Body of pancreas (tissue), 4 donors: Measurements from ENCODE around the gene CCSER1. TPM values are rescaled to one million over a fixed set of nuclear protein-coding genes. Genes with fewer than 3 reads are reported as not detected.

Experiments used
- ATAC-seq: fragments of 150-250 bp; one replicate; pipeline ENCODE4 v1.9.1; 2016
- DNase-seq, 4 donors: peaks; one replicate each; pipeline ENCODE4 v3.0.0-alpha.2; 2019
- H3K27ac ChIP-seq, 4 donors: fragments of 200-600 bp; sonication (generic); 1 replicate in 3 of 4; 2 replicates in 1 of 4; pipeline versions ENCODE4 v1.5.1 to v1.6.1; 2016 to 2019; ENCODE audit warnings: mild to moderate bottlenecking in 1 of 4, mixed read lengths in 1 of 4, moderate library complexity in 1 of 4
- H3K27me3 ChIP-seq, 2 donors: fragments of 200-600 bp; sonication (generic); one replicate each; pipeline ENCODE4 v1.6.0; 2016; ENCODE audit warnings: mild to moderate bottlenecking in 1 of 2
- H3K36me3 ChIP-seq, 2 donors: fragments of 200-600 bp; sonication (generic); replicated peaks in 1 of 2; 2 replicates each; pipeline ENCODE4 v1.5.1; 2016; ENCODE audit warnings: low read depth in 2 of 2; ENCODE audit not compliant: insufficient read depth in 1 of 2
- H3K4me1 ChIP-seq: fragments of 200-600 bp; sonication (generic); one replicate; pipeline ENCODE4 v1.6.0; 2016
- H3K4me3 ChIP-seq, 2 donors: fragments of 200-600 bp; sonication (generic); 1 replicate in 1 of 2; 2 replicates in 1 of 2; pipeline ENCODE4 v1.5.1; 2016 to 2019
- H3K9me3 ChIP-seq, 3 donors: fragments of 200-600 bp; sonication (generic); 1 replicate in 2 of 3; 2 replicates in 1 of 3; pipeline ENCODE4 v1.5.1; 2016
- POLR2A ChIP-seq, 3 donors: fragments of 450-650 bp; IDR thresholded peaks; one replicate each; pipeline ENCODE4 v1.6.1; 2016; ENCODE audit warnings: antibody characterized with exemption in 3 of 3, mild to moderate bottlenecking in 2 of 3
- WGBS, 2 donors: methylation state at CpG; one replicate each; pipeline ENCODE4 v1.1.5; 2017; 5-methylcytosine and 5-hydroxymethylcytosine counted together
- intact Hi-C: fragments of 100-400 bp; cut with DNase I; formaldehyde crosslinking; loops from one replicate; pipeline ENCODE4 v1.15.1; 2023
- total RNA-seq, 2 donors: library from RNA; depleted of rRNA; stranded (reverse); fragments of >200 nt; gene quantifications; one replicate each; pipeline ENCODE4 v1.1.0, GENCODE V29; 2016
- TF ChIP-seq, protein P1 (sequence below), 7 experiments: fragments of 450-650 bp in 4 of 7; fragments of 200-600 bp in 3 of 7; sonication (generic) in 3 of 7; IDR thresholded peaks; one replicate each; pipeline ENCODE4 v1.5.1; 2016 to 2019; ENCODE audit warnings: antibody characterized with exemption in 7 of 7

The CCSER1 gene
- total RNA-seq, 2 donors from 2014 or later: 13.2 to 14.5 TPM

GRCh38 chr4:91596718-91597117 is 1469.5 kb downstream of the CCSER1 start:
- Histone ChIP-seq H3K36me3 (no peaks in the 10 kb centered on the region), H3K27me3 (no peaks in the 10 kb centered on the region), H3K9me3 (no peaks in the 10 kb centered on the region), H3K4me1 (no peaks in the 10 kb centered on the region), H3K4me3 (no peak overlapping the region), H3K27ac (no peak overlapping the region)
- no peak for DNase-seq
- ATAC-seq: no peak
- TF ChIP-seq, protein P1, sequence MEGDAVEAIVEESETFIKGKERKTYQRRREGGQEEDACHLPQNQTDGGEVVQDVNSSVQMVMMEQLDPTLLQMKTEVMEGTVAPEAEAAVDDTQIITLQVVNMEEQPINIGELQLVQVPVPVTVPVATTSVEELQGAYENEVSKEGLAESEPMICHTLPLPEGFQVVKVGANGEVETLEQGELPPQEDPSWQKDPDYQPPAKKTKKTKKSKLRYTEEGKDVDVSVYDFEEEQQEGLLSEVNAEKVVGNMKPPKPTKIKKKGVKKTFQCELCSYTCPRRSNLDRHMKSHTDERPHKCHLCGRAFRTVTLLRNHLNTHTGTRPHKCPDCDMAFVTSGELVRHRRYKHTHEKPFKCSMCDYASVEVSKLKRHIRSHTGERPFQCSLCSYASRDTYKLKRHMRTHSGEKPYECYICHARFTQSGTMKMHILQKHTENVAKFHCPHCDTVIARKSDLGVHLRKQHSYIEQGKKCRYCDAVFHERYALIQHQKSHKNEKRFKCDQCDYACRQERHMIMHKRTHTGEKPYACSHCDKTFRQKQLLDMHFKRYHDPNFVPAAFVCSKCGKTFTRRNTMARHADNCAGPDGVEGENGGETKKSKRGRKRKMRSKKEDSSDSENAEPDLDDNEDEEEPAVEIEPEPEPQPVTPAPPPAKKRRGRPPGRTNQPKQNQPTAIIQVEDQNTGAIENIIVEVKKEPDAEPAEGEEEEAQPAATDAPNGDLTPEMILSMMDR (IDR thresholded peaks at IDR 0.05): no peak
- TF ChIP-seq POLR2A (IDR thresholded peaks at IDR 0.05): no peak
- 52% methylated on average over 2 of the region's 2 CpGs for WGBS, 2 donors
- intact Hi-C loops: no loop called here

DNA sequence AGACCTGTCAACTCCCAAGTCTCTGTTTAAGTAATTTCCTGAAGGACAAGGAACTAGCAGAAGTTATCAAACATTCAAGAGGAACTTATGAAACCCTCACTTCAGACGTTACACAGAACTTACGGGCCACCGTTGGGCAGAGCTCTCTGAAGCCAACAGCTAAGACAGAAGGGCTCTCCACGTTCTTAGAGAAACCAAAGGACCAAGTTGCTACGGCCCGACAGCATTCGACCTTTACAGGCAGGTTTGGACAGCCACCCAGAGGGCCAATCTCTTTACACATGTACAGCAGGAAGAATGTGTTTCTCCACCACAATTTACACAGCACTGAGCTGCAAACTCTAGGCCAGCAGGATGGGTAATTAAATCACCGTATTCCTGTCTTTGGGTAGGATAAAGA is 1471.5 kb downstream of the CCSER1 start:
- Histone ChIP-seq H3K36me3 (no peaks in the 10 kb centered on the region), H3K4me1 (no peaks in the 10 kb centered on the region), H3K27ac (no peak overlapping the region), H3K27me3 (no peaks in the 10 kb centered on the region), H3K9me3 (no peaks in the 10 kb centered on the region), H3K4me3 (no peak overlapping the region)
- 76 to 77% methylated on average over 8 of the region's 8 CpGs for WGBS, 2 donors
- no peak for ATAC-seq
- no peak for DNase-seq
- intact Hi-C loops: no loop called here
- no peak for TF ChIP-seq POLR2A (IDR thresholded peaks at IDR 0.05)
- TF ChIP-seq, protein P1 (IDR thresholded peaks at IDR 0.05): no peak

DNA sequence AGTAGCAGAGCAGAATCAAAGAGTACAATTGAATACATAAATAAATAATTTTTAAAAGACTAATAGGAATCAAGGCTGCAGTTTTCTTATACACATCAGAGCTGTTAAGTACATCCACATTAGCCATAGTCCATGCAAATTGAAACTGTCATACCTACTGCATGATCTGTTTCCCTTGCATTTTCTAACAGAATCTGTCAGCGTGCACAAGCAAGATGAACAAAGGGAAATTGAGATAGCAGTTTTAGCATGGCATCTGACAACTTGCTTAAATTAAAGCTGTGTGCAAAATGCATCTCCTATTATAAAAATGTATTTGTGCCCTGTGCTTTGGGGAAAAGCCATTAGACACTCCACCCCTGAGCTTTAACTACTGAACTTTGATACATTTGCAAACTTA is 1473.1 kb downstream of the CCSER1 start:
- intact Hi-C loops: no loop called here
- H3K4me3 ChIP-seq: no peak overlapping the region

GRCh38 chr4:91601401-91601800 is 1474.2 kb downstream of the CCSER1 start:
- TF ChIP-seq POLR2A (IDR thresholded peaks at IDR 0.05): no peak
- TF ChIP-seq, protein P1 (IDR thresholded peaks at IDR 0.05): no peak

More for the DNA sequence above, 1473.1 kb downstream of the CCSER1 start:
- Histone ChIP-seq H3K27me3 (no peaks in the 10 kb centered on the region), H3K36me3 (no peaks in the 10 kb centered on the region), H3K4me1 (no peaks in the 10 kb centered on the region), H3K9me3 (no peaks in the 10 kb centered on the region), H3K27ac (no peak overlapping the region)
- DNase-seq: no peak
- no peak for TF ChIP-seq POLR2A (IDR thresholded peaks at IDR 0.05)
- TF ChIP-seq, protein P1 (IDR thresholded peaks at IDR 0.05): no peak
- ATAC-seq: no peak
- WGBS, 2 donors: 96 to 100% methylated on average over 1 of the region's 1 CpG

GRCh38 chr4:91611782-91612181 is 1484.6 kb downstream of the CCSER1 start:
- no peak overlapping the region for H3K27ac ChIP-seq
- TF ChIP-seq POLR2A (IDR thresholded peaks at IDR 0.05): no peak
- TF ChIP-seq, protein P1 (IDR thresholded peaks at IDR 0.05): no peak
- no peaks in the 10 kb centered on the region for H3K27me3 ChIP-seq
- no peak for DNase-seq
- no peaks in the 10 kb centered on the region for H3K36me3 ChIP-seq
- WGBS, 2 donors: 74 to 79% methylated on average over 5 of the region's 5 CpGs
- intact Hi-C loops: no loop called here
- no peak overlapping the region for H3K4me3 ChIP-seq
- H3K4me1 ChIP-seq: no peaks in the 10 kb centered on the region
- ATAC-seq: no peak
- H3K9me3 ChIP-seq: no peaks in the 10 kb centered on the region

More at GRCh38 chr4:91601401-91601800, 1474.2 kb downstream of the CCSER1 start:
- ATAC-seq (no peak), DNase-seq (no peak)
- Histone ChIP-seq H3K4me1 (no peaks in the 10 kb centered on the region), H3K36me3 (no peaks in the 10 kb centered on the region), H3K4me3 (no peak overlapping the region), H3K27me3 (no peaks in the 10 kb centered on the region), H3K9me3 (no peaks in the 10 kb centered on the region), H3K27ac (no peak overlapping the region)
- intact Hi-C loops: no loop called here
- 77 to 81% methylated on average over 1 of the region's 1 CpG for WGBS, 2 donors
